HG02623 (cell line): ENCODE measurements around the gene IPO4.
A peak's percentile ranks its signal among the peaks of the same experiment; 100 is the strongest.

ENCODE experiments used
- ATAC-seq: cut with Tn5 transposase; IDR thresholded peaks from one replicate; pipeline ENCODE4 v1.9.1; 2021; ENCODE audit warnings: moderate library complexity; ENCODE audit not compliant: unreplicated experiment

IPO4 gene

GRCh38 chr14:24195186-24196070 is 6.8 kb upstream of the IPO4 start, which contains the start of gene TM9SF1:
TM9SF1 (minus strand) TSS chr14:24195441; CDS start chr14:24195019, 422 bp downstream.
- ATAC-seq = peak; percentile 75

GRCh38 chr14:24194873-24195185 is 6.2 kb upstream of the IPO4 start:
- no peak for ATAC-seq

- ATAC-seq = no peak
Observed at GRCh38 chr14:24194186-24194872, 5.7 kb upstream of the IPO4 start.

- no peak for ATAC-seq
Observed at GRCh38 chr14:24192933-24193332, 4.3 kb upstream of the IPO4 start.

GRCh38 chr14:24190416-24190815 is 1.8 kb upstream of the IPO4 start:
- ATAC-seq = no peak

- no peak for ATAC-seq
Observed at GRCh38 chr14:24189460-24189859, 844 bp upstream of the IPO4 start.

GRCh38 chr14:24189059-24189375 is 401 bp upstream of the IPO4 start:
- ATAC-seq = no peak

- ATAC-seq = no peak
Observed at GRCh38 chr14:24187539-24187915, 1.1 kb downstream of the IPO4 start.

GRCh38 chr14:24186831-24187538 is 1.6 kb downstream of the IPO4 start:
- no peak for ATAC-seq

- no peak for ATAC-seq
Observed at GRCh38 chr14:24185741-24186140, 2.9 kb downstream of the IPO4 start.

- no peak for ATAC-seq
Observed at GRCh38 chr14:24185026-24185425, 3.6 kb downstream of the IPO4 start.

GRCh38 chr14:24184104-24184970 is 4.3 kb downstream of the IPO4 start:
- no peak for ATAC-seq

- no peak for ATAC-seq
Observed at GRCh38 chr14:24183014-24183481, 5.6 kb downstream of the IPO4 start.

GRCh38 chr14:24182110-24182882 is 6.3 kb downstream of the IPO4 start:
- ATAC-seq = no peak

GRCh38 chr14:24181371-24182077 is 7.1 kb downstream of the IPO4 start:
- ATAC-seq = no peak

GRCh38 chr14:24179961-24180796 is 8.4 kb downstream of the IPO4 start:
- ATAC-seq = no peak

- ATAC-seq = no peak
Observed at GRCh38 chr14:24179294-24179960, 9.2 kb downstream of the IPO4 start.
